ENCODE results near the gene URB2. TPM values are rescaled to one million over a fixed set of nuclear protein-coding genes. Genes with fewer than 3 reads are reported as not detected.
"Not testable (repeated sequence)": the region's sequence is repeated elsewhere in the genome, so short reads cannot be mapped to it uniquely, and the experiment has no call there.

The URB2 gene
- total RNA-seq, 1 donor from 2014 or later = 27.0 TPM

- no peak for DNase-seq (ENCODE audit: low spot score)
- Mint-ChIP-seq H3K27me3 (ENCODE audit: low read depth) (peaks cover 8% of the 10 kb centered on the region), H3K36me3 (ENCODE audit: low read depth) (no peaks in the 10 kb centered on the region), H3K9me3 (peaks cover 14% of the 10 kb centered on the region), H3K4me1 (ENCODE audit: low read depth) (peaks cover 12% of the 10 kb centered on the region), H3K27ac (no peak overlapping the region), H3K4me3 (ENCODE audit: low read depth) (no peak overlapping the region)
- intact Hi-C loops (cut with micrococcal nuclease) = no loop called here
Observed at GRCh38 chr1:229689904-229690303, 63.9 kb downstream of the URB2 start.

- intact Hi-C loops (cut with micrococcal nuclease) = no loop called here
- Mint-ChIP-seq H3K4me1 (ENCODE audit: low read depth) (peaks cover 14% of the 10 kb centered on the region), H3K27ac (no peak overlapping the region), H3K36me3 (ENCODE audit: low read depth) (no peaks in the 10 kb centered on the region), H3K4me3 (ENCODE audit: low read depth) (no peak overlapping the region), H3K27me3 (ENCODE audit: low read depth) (peaks cover 7% of the 10 kb centered on the region), H3K9me3 (peaks cover 6% of the 10 kb centered on the region)
- no peak for DNase-seq (ENCODE audit: low spot score)
Observed at GRCh38 chr1:229690662-229691061, 64.6 kb downstream of the URB2 start.

- no peaks in the 10 kb centered on the region for H3K9me3 Mint-ChIP-seq
- no peak overlapping the region for H3K4me3 Mint-ChIP-seq (ENCODE audit: low read depth)
- H3K27me3 Mint-ChIP-seq (ENCODE audit: low read depth) = peaks cover 7% of the 10 kb centered on the region
- intact Hi-C loops (cut with micrococcal nuclease) = no loop called here
- no peak for DNase-seq (ENCODE audit: low spot score)
- no peak overlapping the region for H3K27ac Mint-ChIP-seq
- H3K36me3 Mint-ChIP-seq (ENCODE audit: low read depth) = no peaks in the 10 kb centered on the region
- peaks cover 14% of the 10 kb centered on the region for H3K4me1 Mint-ChIP-seq (ENCODE audit: low read depth)
Observed at GRCh38 chr1:229691362-229691761, 65.3 kb downstream of the URB2 start.

- Mint-ChIP-seq H3K27me3 (ENCODE audit: low read depth) (peaks cover 7% of the 10 kb centered on the region), H3K36me3 (ENCODE audit: low read depth) (no peaks in the 10 kb centered on the region), H3K27ac (no peak overlapping the region), H3K4me1 (ENCODE audit: low read depth) (peaks cover 14% of the 10 kb centered on the region), H3K4me3 (ENCODE audit: low read depth) (no peak overlapping the region), H3K9me3 (no peaks in the 10 kb centered on the region)
- intact Hi-C loops (cut with micrococcal nuclease) = no loop called here
- no peak for DNase-seq (ENCODE audit: low spot score)
Observed at GRCh38 chr1:229693129-229693900, 67.3 kb downstream of the URB2 start.

DNA sequence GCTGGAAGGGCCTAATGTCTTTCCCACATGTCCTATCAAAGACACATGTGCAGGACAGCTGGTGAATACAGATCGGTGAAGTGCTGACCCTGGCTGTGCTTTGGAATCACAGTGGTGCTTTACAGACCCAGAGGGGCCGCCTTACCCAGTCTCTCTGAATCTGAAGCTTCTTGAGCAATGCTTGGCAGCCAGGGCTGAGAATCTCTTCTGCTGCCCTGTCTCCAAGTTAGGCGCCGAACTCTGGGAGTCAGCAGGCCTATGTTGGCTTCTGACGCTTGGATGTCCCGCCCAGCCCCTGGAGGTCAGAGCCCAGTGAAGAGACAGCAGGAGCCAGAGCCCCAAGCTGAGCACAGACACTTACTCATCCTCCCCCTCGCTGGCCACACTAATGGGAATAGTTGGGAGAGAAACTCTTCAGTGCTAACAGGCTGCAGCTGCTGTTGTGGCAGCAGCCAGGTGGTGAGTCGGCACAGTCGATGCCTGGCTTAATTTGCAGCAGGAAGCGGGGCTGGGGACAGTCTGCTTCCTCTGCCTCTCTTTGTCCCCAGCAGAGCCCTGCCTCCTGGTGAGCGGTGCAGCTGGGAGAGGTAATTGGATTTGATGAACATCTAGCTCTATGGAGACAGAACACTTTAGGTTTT lies 68.1 kb downstream of the URB2 start:
- no peak overlapping the region for H3K27ac Mint-ChIP-seq
- DNase-seq (ENCODE audit: low spot score) = no peak
- no peak overlapping the region for H3K4me3 Mint-ChIP-seq (ENCODE audit: low read depth)
- intact Hi-C loops (cut with micrococcal nuclease) = no loop called here
- H3K4me1 Mint-ChIP-seq (ENCODE audit: low read depth) = peaks cover 14% of the 10 kb centered on the region
- H3K27me3 Mint-ChIP-seq (ENCODE audit: low read depth) = peaks cover 7% of the 10 kb centered on the region
- H3K36me3 Mint-ChIP-seq (ENCODE audit: low read depth) = no peaks in the 10 kb centered on the region
- H3K9me3 Mint-ChIP-seq = no peaks in the 10 kb centered on the region

DNA sequence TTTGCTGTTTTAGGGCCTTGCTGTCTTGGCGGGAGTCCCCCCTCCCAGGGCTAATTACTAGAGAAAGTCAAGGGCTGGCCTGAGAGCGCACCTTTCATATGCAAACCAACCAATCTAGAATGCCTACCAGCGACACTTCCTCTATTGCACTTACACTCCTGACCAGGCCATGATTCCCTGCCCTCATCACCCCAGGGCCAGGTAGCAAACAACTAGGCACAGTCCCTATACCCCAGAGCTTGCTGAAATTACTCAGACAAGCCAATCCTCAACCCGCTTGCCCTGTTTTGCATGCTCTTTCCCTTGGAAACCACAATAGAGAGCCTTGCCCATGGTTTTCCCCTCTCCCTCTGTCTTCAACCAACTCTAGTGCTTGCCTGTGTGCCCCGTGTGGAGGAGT lies 70.3 kb downstream of the URB2 start:
- H3K4me3 Mint-ChIP-seq (ENCODE audit: low read depth) = no peak overlapping the region
- H3K27ac Mint-ChIP-seq = no peak overlapping the region
- DNase-seq (ENCODE audit: low spot score) = no peak
- H3K36me3 Mint-ChIP-seq (ENCODE audit: low read depth) = no peaks in the 10 kb centered on the region
- no peaks in the 10 kb centered on the region for H3K9me3 Mint-ChIP-seq
- H3K27me3 Mint-ChIP-seq (ENCODE audit: low read depth) = peaks cover 5% of the 10 kb centered on the region
- peaks cover 10% of the 10 kb centered on the region for H3K4me1 Mint-ChIP-seq (ENCODE audit: low read depth)
- intact Hi-C loops (cut with micrococcal nuclease) = no loop called here

DNA sequence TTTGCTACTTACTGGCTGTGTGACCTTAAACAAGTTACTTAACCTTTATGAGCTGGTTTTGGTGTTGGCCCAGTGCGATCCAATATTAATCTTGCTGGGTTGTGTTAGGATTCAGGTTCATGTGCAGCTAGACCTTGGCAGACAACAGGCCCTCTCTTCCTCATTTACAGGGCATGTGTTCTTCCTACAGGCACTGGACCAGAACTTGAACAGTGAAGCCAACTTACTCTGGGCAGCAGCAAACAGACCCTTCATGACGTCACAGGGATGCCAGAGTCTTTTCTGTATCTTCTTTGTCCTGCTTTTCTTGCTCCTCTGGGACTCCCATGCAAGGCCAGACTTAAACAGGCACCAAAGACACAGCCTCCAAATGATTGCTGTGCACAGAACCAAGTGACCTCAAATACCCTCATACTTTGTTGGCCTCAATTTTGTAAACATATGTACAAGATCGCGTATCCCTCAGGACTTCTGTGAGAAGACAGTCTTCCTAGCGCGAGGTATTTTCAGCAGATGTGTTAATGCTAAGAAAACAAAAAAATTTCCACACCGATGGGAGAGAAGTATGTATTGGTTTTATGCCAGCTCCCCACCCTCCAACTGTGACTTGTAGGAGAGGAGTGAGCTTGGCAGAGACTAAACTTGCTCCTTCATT lies 73.7 kb downstream of the URB2 start:
- no peaks in the 10 kb centered on the region for H3K9me3 Mint-ChIP-seq
- H3K4me3 Mint-ChIP-seq (ENCODE audit: low read depth) = no peak overlapping the region
- H3K27ac Mint-ChIP-seq = no peak overlapping the region
- no peaks in the 10 kb centered on the region for H3K36me3 Mint-ChIP-seq (ENCODE audit: low read depth)
- H3K27me3 Mint-ChIP-seq (ENCODE audit: low read depth) = peaks cover 7% of the 10 kb centered on the region
- peaks cover 2% of the 10 kb centered on the region for H3K4me1 Mint-ChIP-seq (ENCODE audit: low read depth)
- no peak for DNase-seq (ENCODE audit: low spot score)
- intact Hi-C loops (cut with micrococcal nuclease) = no loop called here

GRCh38 chr1:229704157-229704556 lies 78.1 kb downstream of the URB2 start:
- intact Hi-C loops (cut with micrococcal nuclease) = no loop called here
- no peaks in the 10 kb centered on the region for H3K4me1 Mint-ChIP-seq (ENCODE audit: low read depth)
- H3K36me3 Mint-ChIP-seq (ENCODE audit: low read depth) = no peaks in the 10 kb centered on the region
- no peak for DNase-seq (ENCODE audit: low spot score)
- no peak overlapping the region for H3K4me3 Mint-ChIP-seq (ENCODE audit: low read depth)
- no peak overlapping the region for H3K27ac Mint-ChIP-seq
- peaks cover 10% of the 10 kb centered on the region for H3K27me3 Mint-ChIP-seq (ENCODE audit: low read depth)
- H3K9me3 Mint-ChIP-seq = peaks cover 15% of the 10 kb centered on the region

- H3K27me3 Mint-ChIP-seq (ENCODE audit: low read depth); H3K4me1 Mint-ChIP-seq (ENCODE audit: low read depth); H3K4me3 Mint-ChIP-seq (ENCODE audit: low read depth); H3K36me3 Mint-ChIP-seq (ENCODE audit: low read depth); H3K27ac Mint-ChIP-seq; intact Hi-C loops (cut with micrococcal nuclease); DNase-seq (ENCODE audit: low spot score): not testable (repeated sequence)
- H3K9me3 Mint-ChIP-seq = peaks cover 15% of the 10 kb centered on the region
Observed at GRCh38 chr1:229705152-229705551, 79.1 kb downstream of the URB2 start.

DNA sequence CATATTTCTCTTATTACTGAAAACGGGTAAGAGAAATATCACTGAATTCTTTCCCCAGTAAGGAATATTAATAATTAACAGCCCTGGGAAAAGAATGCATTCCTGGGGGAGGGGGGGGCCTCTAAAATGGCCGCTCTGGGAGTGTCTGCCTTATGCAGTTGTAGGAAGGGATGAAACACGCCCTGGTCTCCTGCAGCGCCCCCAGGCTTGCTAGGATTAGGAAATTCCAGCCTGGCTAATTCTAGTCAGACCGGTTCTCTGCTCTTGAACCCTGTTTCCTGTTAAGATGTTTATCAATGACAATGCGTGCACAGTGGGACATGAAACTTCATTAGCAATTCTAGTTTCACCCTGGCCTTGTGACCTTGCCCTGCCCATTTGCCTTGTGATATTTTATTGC lies 81.1 kb downstream of the URB2 start:
- H3K36me3 Mint-ChIP-seq (ENCODE audit: low read depth); H3K27me3 Mint-ChIP-seq (ENCODE audit: low read depth); DNase-seq (ENCODE audit: low spot score); intact Hi-C loops (cut with micrococcal nuclease); H3K27ac Mint-ChIP-seq; H3K4me1 Mint-ChIP-seq (ENCODE audit: low read depth); H3K4me3 Mint-ChIP-seq (ENCODE audit: low read depth): not testable (repeated sequence)
- peaks cover 15% of the 10 kb centered on the region for H3K9me3 Mint-ChIP-seq

DNA sequence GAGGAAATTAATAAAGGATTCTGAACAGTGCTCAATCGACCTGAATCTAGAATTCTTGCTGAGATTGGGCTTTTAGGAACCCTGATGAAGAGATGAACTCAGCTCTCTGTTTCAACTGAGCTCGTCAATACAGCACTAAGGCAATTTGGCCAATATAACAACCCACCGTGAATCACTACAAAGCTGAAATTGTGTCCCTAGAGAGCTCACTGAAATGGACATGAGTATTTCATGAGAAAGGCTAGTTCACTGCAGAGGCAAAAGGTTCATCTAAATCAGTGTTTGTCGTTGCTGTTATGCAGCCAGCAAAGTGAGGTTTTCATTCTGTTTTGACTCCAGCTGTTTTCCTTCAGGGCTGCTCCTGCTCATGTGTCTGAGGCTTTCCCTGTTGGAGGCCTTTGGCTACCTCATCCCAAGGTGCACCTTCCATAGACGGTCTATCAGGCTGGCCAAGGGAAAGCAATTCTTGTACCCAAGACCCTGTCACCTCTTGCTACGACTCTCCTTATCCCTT lies 83.5 kb downstream of the URB2 start:
- no peak overlapping the region for H3K27ac Mint-ChIP-seq
- H3K36me3 Mint-ChIP-seq (ENCODE audit: low read depth) = no peaks in the 10 kb centered on the region
- peaks cover 15% of the 10 kb centered on the region for H3K9me3 Mint-ChIP-seq
- no peak for DNase-seq (ENCODE audit: low spot score)
- no peak overlapping the region for H3K4me3 Mint-ChIP-seq (ENCODE audit: low read depth)
- intact Hi-C loops (cut with micrococcal nuclease) = no loop called here
- peaks cover 9% of the 10 kb centered on the region for H3K27me3 Mint-ChIP-seq (ENCODE audit: low read depth)
- no peaks in the 10 kb centered on the region for H3K4me1 Mint-ChIP-seq (ENCODE audit: low read depth)

Measured in activated T-helper 2 cell treated with anti-CD3 and anti-CD28 coated beads, Interferon-gamma antibody, Interleukin-2, Interleukin-4, amounts not matched to agents 10 μg/mL and 5 μg/mL and 100 μg/mL, durations not matched to agents 14 hours and 24 hours and 36 hours (primary cell).